ENCODE data around the gene NR4A3. TPM values are rescaled to one million over a fixed set of nuclear protein-coding genes. Genes with fewer than 3 reads are reported as not detected.
A peak's percentile ranks its signal among the peaks of the same experiment; 100 is the strongest.

The NR4A3 gene
- total and polyA plus RNA-seq, 9 of the 15 experiments (the other 6 are each of a cell fraction or from before 2014, with no cell fraction given), result 0.04 to 0.07 TPM; not detected in 7

- TF ChIP-seq ZBTB40 (IDR thresholded peaks at IDR 0.05) (peak; percentile 78), ZBTB40 (CRISPR knock-in tag; IDR thresholded peaks at IDR 0.05) (no peak), ZNF699 (CRISPR knock-in tag; IDR thresholded peaks at IDR 0.05; ENCODE audit: insufficient replicate concordance) (no peak), CCNT2 (IDR thresholded peaks at IDR 0.05; ENCODE audit: borderline replicate concordance, extremely low read depth, insufficient read length, low read depth, low read length) (no peak), BCOR (IDR thresholded peaks at IDR 0.05) (0 out of 2 replicates have a peak, but pooled peaks have one; percentile 33), SAFB2 (IDR thresholded peaks at IDR 0.05; ENCODE audit: borderline replicate concordance, low read depth, low read length, severe bottlenecking) (no peak), PHTF2 (CRISPR knock-in tag; IDR thresholded peaks at IDR 0.05) (no peak), MAX (CRISPR knock-in tag; IDR thresholded peaks at IDR 0.05) (no peak; the same call in 1 of the 2 replicates), FUS (optimal IDR thresholded peaks at IDR 0.05; ENCODE audit: low read depth, low read length) (peak; percentile 28), ZBED1 (IDR thresholded peaks at IDR 0.05) (no peak), ZNF668 (CRISPR knock-in tag; IDR thresholded peaks at IDR 0.05) (no peak), SMARCB1 (IDR thresholded peaks at IDR 0.05; ENCODE audit: insufficient read length, low read depth) (no peak), ZNF3 (CRISPR knock-in tag; IDR thresholded peaks at IDR 0.05) (no peak), MAZ (CRISPR knock-in tag; conservative IDR thresholded peaks at IDR 0.05 in 1 of 2, IDR thresholded peaks at IDR 0.05 in 1 of 2) (peak; percentile 33 to 65; a peak in 3 of 4 replicates), PURB (CRISPR knock-in tag; IDR thresholded peaks at IDR 0.05; ENCODE audit: low read depth) (no peak), CTBP1 (IDR thresholded peaks at IDR 0.05; ENCODE audit: borderline replicate concordance) (peak; percentile 83), ZBTB33 (CRISPR knock-in tag; IDR thresholded peaks at IDR 0.05) (no peak)
Measured at GRCh38 chr9:99906403-99907207, 84.9 kb downstream of the NR4A3 start, which contains the start of gene STX17 (continued).
